ENCODE measurements around the gene TMC8.
"Not testable (repeated sequence)": the region's sequence is repeated elsewhere in the genome, so short reads cannot be mapped to it uniquely, and the experiment has no call there.

The TMC8 gene

GRCh38 chr17:78168903-78169793 lies 38.6 kb downstream of the TMC8 start:
- no peak for DNase-seq (ENCODE audit: low read depth)
- TF ChIP-seq, protein P1, sequence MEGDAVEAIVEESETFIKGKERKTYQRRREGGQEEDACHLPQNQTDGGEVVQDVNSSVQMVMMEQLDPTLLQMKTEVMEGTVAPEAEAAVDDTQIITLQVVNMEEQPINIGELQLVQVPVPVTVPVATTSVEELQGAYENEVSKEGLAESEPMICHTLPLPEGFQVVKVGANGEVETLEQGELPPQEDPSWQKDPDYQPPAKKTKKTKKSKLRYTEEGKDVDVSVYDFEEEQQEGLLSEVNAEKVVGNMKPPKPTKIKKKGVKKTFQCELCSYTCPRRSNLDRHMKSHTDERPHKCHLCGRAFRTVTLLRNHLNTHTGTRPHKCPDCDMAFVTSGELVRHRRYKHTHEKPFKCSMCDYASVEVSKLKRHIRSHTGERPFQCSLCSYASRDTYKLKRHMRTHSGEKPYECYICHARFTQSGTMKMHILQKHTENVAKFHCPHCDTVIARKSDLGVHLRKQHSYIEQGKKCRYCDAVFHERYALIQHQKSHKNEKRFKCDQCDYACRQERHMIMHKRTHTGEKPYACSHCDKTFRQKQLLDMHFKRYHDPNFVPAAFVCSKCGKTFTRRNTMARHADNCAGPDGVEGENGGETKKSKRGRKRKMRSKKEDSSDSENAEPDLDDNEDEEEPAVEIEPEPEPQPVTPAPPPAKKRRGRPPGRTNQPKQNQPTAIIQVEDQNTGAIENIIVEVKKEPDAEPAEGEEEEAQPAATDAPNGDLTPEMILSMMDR (IDR thresholded peaks at IDR 0.05; ENCODE audit: low read depth, low read length, missing control alignments), result no peak
- H3K4me3 ChIP-seq (ENCODE audit: low read depth, low read length), result peak overlapping the region; percentile 49
- in situ Hi-C loops (cut with HindIII; ENCODE audit: low sequenced_read_pairs), result no loop called here

GRCh38 chr17:78170692-78171590 lies 40.4 kb downstream of the TMC8 start:
- DNase-seq (ENCODE audit: low read depth), result no peak
- TF ChIP-seq, protein P1 (IDR thresholded peaks at IDR 0.05; ENCODE audit: low read depth, low read length, missing control alignments), result no peak
- no peak overlapping the region for H3K4me3 ChIP-seq (ENCODE audit: low read depth, low read length)
- in situ Hi-C loops (cut with HindIII; ENCODE audit: low sequenced_read_pairs), result no loop called here

- H3K4me3 ChIP-seq (ENCODE audit: low read depth, low read length); in situ Hi-C loops (cut with HindIII; ENCODE audit: low sequenced_read_pairs); DNase-seq (ENCODE audit: low read depth): not testable (repeated sequence)
These were observed 41.1 kb downstream of the TMC8 start for GRCh38 chr17:78171591-78172248.

DNA sequence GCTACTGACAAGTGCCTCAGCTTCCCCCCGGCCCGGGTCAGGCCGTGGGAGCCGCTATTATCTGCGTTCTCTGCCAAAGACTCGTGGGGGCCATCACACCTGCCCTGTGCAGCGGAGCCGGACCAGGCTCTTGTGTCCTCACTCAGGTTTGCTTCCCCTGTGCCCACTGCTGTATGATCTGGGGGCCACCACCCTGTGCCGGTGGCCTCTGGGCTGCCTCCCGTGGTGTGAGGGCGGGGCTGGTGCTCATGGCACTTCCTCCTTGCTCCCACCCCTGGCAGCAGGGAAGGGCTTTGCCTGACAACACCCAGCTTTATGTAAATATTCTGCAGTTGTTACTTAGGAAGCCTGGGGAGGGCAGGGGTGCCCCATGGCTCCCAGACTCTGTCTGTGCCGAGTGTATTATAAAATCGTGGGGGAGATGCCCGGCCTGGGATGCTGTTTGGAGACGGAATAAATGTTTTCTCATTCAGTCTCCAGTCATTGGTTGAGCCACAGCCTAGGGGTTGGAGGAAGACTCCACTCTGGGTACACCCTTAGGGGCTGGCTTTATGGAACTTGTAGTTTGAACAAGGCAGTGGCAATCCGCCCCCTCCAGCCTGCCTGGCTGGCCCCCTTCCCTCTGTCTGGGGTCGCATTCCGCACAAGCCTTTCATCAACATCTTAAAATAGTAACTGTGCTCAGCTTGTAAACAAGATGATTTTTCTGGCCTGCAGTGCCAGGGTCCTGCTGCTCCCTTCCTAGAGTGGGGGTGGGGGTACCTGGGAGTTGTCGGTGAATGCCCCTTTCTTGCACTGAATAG lies 41.9 kb downstream of the TMC8 start:
- H3K4me3 ChIP-seq (ENCODE audit: low read depth, low read length), result no peak overlapping the region
- TF ChIP-seq, protein P1 (IDR thresholded peaks at IDR 0.05; ENCODE audit: low read depth, low read length, missing control alignments), result no peak
- DNase-seq (ENCODE audit: low read depth), result no peak
- in situ Hi-C loops (cut with HindIII; ENCODE audit: low sequenced_read_pairs), result no loop called here

DNA sequence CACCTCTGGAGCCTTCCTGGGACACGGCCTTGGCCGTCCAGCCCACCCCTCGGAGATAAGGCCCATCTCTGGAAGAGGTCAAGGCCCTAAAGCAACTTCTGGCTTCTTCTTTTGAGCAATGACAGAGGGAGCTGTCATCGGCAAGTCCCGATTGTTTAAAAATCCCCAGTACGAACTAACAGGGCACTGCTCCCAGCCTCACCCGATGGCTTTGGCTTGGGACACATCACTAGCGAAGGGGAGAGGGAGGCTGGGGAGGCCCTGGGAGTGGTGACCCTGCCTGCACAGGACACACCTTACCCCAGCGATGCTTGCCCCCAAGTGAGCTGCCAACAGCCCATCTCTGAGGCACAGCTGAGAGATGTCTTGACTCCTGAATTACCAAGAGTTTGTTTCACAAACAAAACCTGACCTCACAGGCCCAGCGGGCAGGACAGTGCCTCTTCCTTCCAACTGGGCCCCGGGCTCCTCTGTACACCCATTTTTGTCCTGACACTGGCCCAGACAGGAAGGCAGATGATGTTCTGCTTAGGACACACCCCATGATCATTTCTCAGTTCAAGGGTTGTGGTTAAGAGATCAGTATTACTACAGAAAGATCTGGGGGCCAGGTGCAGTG lies 42.6 kb downstream of the TMC8 start:
- H3K4me3 ChIP-seq (ENCODE audit: low read depth, low read length), result no peak overlapping the region
- in situ Hi-C loops (cut with HindIII; ENCODE audit: low sequenced_read_pairs), result no loop called here
- TF ChIP-seq, protein P1 (IDR thresholded peaks at IDR 0.05; ENCODE audit: low read depth, low read length, missing control alignments), result no peak
- no peak for DNase-seq (ENCODE audit: low read depth)

DNA sequence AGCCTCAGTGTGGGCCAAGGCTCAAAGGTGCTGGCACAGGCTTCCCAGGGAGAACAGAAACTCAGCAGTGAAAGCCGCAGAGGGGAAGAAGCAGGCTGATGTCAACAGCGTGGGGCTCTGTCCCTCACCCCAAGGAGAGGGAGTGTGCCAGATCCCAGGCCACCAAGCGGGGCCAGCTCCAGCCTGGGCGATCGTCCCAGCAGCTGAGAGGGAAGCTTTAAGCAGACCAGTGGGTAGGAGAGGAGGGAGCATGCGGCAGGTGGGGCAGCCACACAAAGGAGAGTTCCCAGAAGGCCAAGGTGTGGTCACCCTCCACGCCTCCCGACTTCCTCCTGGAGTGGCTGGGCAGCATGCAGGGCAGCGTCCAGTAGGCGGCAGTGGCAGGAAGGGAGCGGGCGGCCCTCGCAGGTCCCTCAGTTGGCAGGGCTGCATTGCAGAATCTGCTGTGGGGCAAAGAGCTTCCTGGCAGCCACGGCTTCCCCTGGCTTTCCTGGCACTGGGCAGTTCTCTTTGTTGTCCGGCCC lies 43.8 kb downstream of the TMC8 start:
- TF ChIP-seq, protein P1 (IDR thresholded peaks at IDR 0.05; ENCODE audit: low read depth, low read length, missing control alignments), result peak; percentile 24
- in situ Hi-C loops (cut with HindIII; ENCODE audit: low sequenced_read_pairs), result no loop called here
- no peak overlapping the region for H3K4me3 ChIP-seq (ENCODE audit: low read depth, low read length)
- DNase-seq (ENCODE audit: low read depth), result no peak

All from astrocyte of the cerebellum (primary cell).